OCI-M1 (cell line): ENCODE data around the gene PON3.

ENCODE experiments used
- DNase-seq: peaks from one replicate; lab custom pipeline; 2025; lab: John Stamatoyannopoulos, UW

The PON3 gene

GRCh38 chr7:95340491-95340890, 55.7 kb downstream of the PON3 start:
- no peak for DNase-seq

GRCh38 chr7:95338832-95339231, 57.3 kb downstream of the PON3 start:
- DNase-seq, result no peak

- peak; percentile 38 for DNase-seq
Measured at GRCh38 chr7:95335093-95335492, 61.1 kb downstream of the PON3 start.

- DNase-seq, result no peak
Measured at GRCh38 chr7:95334447-95334846, 61.7 kb downstream of the PON3 start.

GRCh38 chr7:95330961-95331337, 65.2 kb downstream of the PON3 start:
- no peak for DNase-seq

GRCh38 chr7:95330204-95330960, 65.8 kb downstream of the PON3 start:
- DNase-seq, result peak; percentile 97

- peak; percentile 47 for DNase-seq
Measured at GRCh38 chr7:95327356-95327755, 68.8 kb downstream of the PON3 start.

- no peak for DNase-seq
Measured at GRCh38 chr7:95324431-95324830, 71.7 kb downstream of the PON3 start, which contains the start of gene PON1. Gene PON1 (minus strand): TSS chr7:95324532. CDS start chr7:95324475, 57 bp downstream.

GRCh38 chr7:95323410-95324129, 72.6 kb downstream of the PON3 start:
- DNase-seq, result no peak

GRCh38 chr7:95322854-95323253, 73.3 kb downstream of the PON3 start:
- DNase-seq, result no peak

GRCh38 chr7:95322396-95322795, 73.8 kb downstream of the PON3 start:
- DNase-seq, result no peak

- DNase-seq, result no peak
Measured at GRCh38 chr7:95321720-95322119, 74.5 kb downstream of the PON3 start.

GRCh38 chr7:95320651-95321050, 75.5 kb downstream of the PON3 start:
- no peak for DNase-seq

GRCh38 chr7:95319570-95319969, 76.6 kb downstream of the PON3 start:
- no peak for DNase-seq

GRCh38 chr7:95318501-95319100, 77.6 kb downstream of the PON3 start:
- DNase-seq, result no peak

- no peak for DNase-seq
Measured at GRCh38 chr7:95317966-95318365, 78.2 kb downstream of the PON3 start.

- DNase-seq, result peak; percentile 99
Measured at GRCh38 chr7:95317546-95317945, 78.6 kb downstream of the PON3 start.

- peak; percentile 61 for DNase-seq
Measured at GRCh38 chr7:95316588-95316987, 79.6 kb downstream of the PON3 start.

GRCh38 chr7:95312561-95312960, 83.6 kb downstream of the PON3 start:
- DNase-seq, result no peak

GRCh38 chr7:95311389-95311788, 84.8 kb downstream of the PON3 start:
- no peak for DNase-seq

GRCh38 chr7:95309951-95310350, 86.2 kb downstream of the PON3 start:
- DNase-seq, result no peak
